NT2/D1 (cell line): ENCODE measurements around the gene TUBGCP6.

Source experiments
- SUZ12 ChIP-seq: IDR thresholded peaks from 2 replicates; pipeline ENCODE4 v1.6.1; 2011; ENCODE audit not compliant: insufficient read length, insufficient read depth; ENCODE audit errors: extremely low read depth
- ZNF274 ChIP-seq: IDR thresholded peaks from 2 replicates; pipeline ENCODE4 v1.6.1; 2011; ENCODE audit warnings: mild to moderate bottlenecking, low read depth, low read length

DNA sequence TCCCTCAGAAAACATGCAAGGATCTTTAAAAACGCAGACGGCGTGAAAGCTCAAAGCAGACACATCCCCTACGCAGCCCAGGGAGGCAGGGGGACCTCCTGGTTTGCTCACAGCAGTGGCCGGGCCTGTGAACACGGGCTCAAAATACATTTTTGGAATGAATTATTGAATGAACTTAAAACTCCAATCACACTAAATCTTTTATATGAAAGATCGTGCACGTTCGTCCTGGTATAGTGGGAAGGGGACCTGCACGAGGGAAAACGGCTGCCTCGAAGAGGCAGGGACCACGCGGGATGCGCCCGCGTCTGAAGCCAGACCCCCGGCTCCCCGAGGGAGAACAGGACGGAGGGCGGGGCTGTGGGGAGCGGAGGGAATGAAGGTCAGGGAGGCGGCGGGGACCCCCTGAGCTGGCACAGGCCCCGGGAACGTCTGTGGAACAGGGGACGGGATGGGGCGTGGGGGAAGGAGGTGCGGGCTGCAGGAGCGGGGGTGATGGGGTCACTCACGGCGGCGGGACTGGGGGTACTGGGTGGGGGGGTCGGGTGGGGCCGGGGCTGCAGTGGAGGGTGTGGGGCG is 75.6 kb downstream of the TUBGCP6 start:
- TF ChIP-seq SUZ12 (no peak), ZNF274 (no peak)
